Hypothalamus (tissue), 51 donors: ENCODE data around the gene WNT3.
A peak's percentile ranks its signal among the peaks of the same experiment; 100 is the strongest.
"Not testable (repeated sequence)": the region's sequence is repeated elsewhere in the genome, so short reads cannot be mapped to it uniquely, and the experiment has no call there.

Experiments
- DNase-seq, 51 donors: peaks; one replicate each; lab custom pipeline; 2025; lab: John Stamatoyannopoulos, UW

WNT3 gene

GRCh38 chr17:46769531-46770438 lies 48.7 kb downstream of the WNT3 start:
- DNase-seq, result peak in 6 of 51 donors; percentile 12 to 30 (median 24)

GRCh38 chr17:46768896-46769295 lies 49.6 kb downstream of the WNT3 start:
- DNase-seq, result not testable (repeated sequence)

- DNase-seq, result no peak
Observed at GRCh38 chr17:46768540-46768870, 50.0 kb downstream of the WNT3 start.

- DNase-seq, result no peak
Observed at GRCh38 chr17:46766493-46767491, 51.7 kb downstream of the WNT3 start.

GRCh38 chr17:46765453-46765852 lies 53.0 kb downstream of the WNT3 start:
- DNase-seq, result peak in 4 of 51 donors; percentile 6 to 25 (median 9)

- peak in 18 of 51 donors; percentile 16 to 63 (median 30) for DNase-seq
Observed at GRCh38 chr17:46764709-46765401, 53.6 kb downstream of the WNT3 start.

- DNase-seq, result no peak
Observed at GRCh38 chr17:46764000-46764708, 54.3 kb downstream of the WNT3 start.

GRCh38 chr17:46763416-46763815 lies 55.1 kb downstream of the WNT3 start:
- DNase-seq, result no peak

GRCh38 chr17:46759141-46759540 lies 59.4 kb downstream of the WNT3 start:
- DNase-seq, result no peak

- no peak for DNase-seq
Observed at GRCh38 chr17:46758614-46759013, 59.9 kb downstream of the WNT3 start.

GRCh38 chr17:46757588-46757987 lies 60.9 kb downstream of the WNT3 start:
- DNase-seq, result not testable (repeated sequence)

GRCh38 chr17:46756861-46757260 lies 61.6 kb downstream of the WNT3 start:
- no peak for DNase-seq

GRCh38 chr17:46756081-46756735 lies 62.3 kb downstream of the WNT3 start:
- DNase-seq, result no peak

GRCh38 chr17:46753776-46754175 lies 64.7 kb downstream of the WNT3 start:
- no peak for DNase-seq

GRCh38 chr17:46751425-46751824 lies 67.1 kb downstream of the WNT3 start:
- no peak for DNase-seq

GRCh38 chr17:46745376-46745775 lies 73.1 kb downstream of the WNT3 start:
- no peak for DNase-seq

GRCh38 chr17:46744441-46744840 lies 74.1 kb downstream of the WNT3 start:
- no peak for DNase-seq

- no peak for DNase-seq
Observed at GRCh38 chr17:46742565-46743270, 75.8 kb downstream of the WNT3 start.
